Mucosa of rectum (tissue), 2 donors: ENCODE measurements around the gene CTNNA1.
"Not testable (repeated sequence)": the region's sequence is repeated elsewhere in the genome, so short reads cannot be mapped to it uniquely, and the experiment has no call there.

Source experiments
- H3K27ac ChIP-seq, 2 donors: one replicate each; pipeline ENCODE4 v1.7.0; 2013; ENCODE audit warnings: inconsistent platforms in 2 of 2, low read depth in 2 of 2, low read length in 2 of 2
- H3K27me3 ChIP-seq, 2 donors: one replicate each; pipeline ENCODE4 v1.7.0; 2013; ENCODE audit warnings: low read length in 2 of 2; ENCODE audit not compliant: control insufficient read depth in 2 of 2, insufficient read depth in 2 of 2
- H3K36me3 ChIP-seq, 2 donors: one replicate each; pipeline ENCODE4 v1.7.0; 2013; ENCODE audit warnings: low read length in 2 of 2; ENCODE audit not compliant: control insufficient read depth in 2 of 2, insufficient read depth in 2 of 2
- H3K4me1 ChIP-seq, 2 donors: one replicate each; pipeline ENCODE4 v1.7.0; 2013; ENCODE audit warnings: low read length in 2 of 2, mild to moderate bottlenecking in 1 of 2; ENCODE audit not compliant: control insufficient read depth in 2 of 2, insufficient read depth in 2 of 2
- H3K4me3 ChIP-seq, 2 donors: one replicate each; pipeline ENCODE4 v1.7.0; 2013; ENCODE audit warnings: low read length in 2 of 2
- H3K9ac ChIP-seq, 2 donors: one replicate each; pipeline ENCODE4 v1.7.0; 2013; ENCODE audit warnings: low read length in 2 of 2, low read depth in 1 of 2, mild to moderate bottlenecking in 1 of 2
- H3K9me3 ChIP-seq, 2 donors: one replicate each; pipeline ENCODE4 v1.7.0; 2013; ENCODE audit warnings: low read length in 2 of 2; ENCODE audit not compliant: control insufficient read depth in 2 of 2
- donor health status: healthy.
- donor health status: Normal muscosa, but diverticular disease.

Gene CTNNA1

GRCh38 chr5:138712324-138712723 lies 40.9 kb upstream of the CTNNA1 start:
- Histone ChIP-seq H3K27ac (no peak overlapping the region), H3K9me3 (no peaks in the 10 kb centered on the region), H3K9ac (no peak overlapping the region), H3K4me3 (no peak overlapping the region), H3K36me3 (no peaks in the 10 kb centered on the region), H3K4me1 (no peaks in the 10 kb centered on the region), H3K27me3 (no peaks in the 10 kb centered on the region)

- H3K27ac ChIP-seq: no peak overlapping the region
- H3K4me1 ChIP-seq: no peaks in the 10 kb centered on the region
- H3K9ac ChIP-seq: no peak overlapping the region
- no peaks in the 10 kb centered on the region for H3K36me3 ChIP-seq
- H3K4me3 ChIP-seq: no peak overlapping the region
- no peaks in the 10 kb centered on the region for H3K27me3 ChIP-seq
- H3K9me3 ChIP-seq: no peaks in the 10 kb centered on the region
These were observed 40.4 kb upstream of the CTNNA1 start for GRCh38 chr5:138712791-138713190.

GRCh38 chr5:138713247-138713646 lies 40.0 kb upstream of the CTNNA1 start:
- Histone ChIP-seq H3K9ac (no peak overlapping the region), H3K27ac (no peak overlapping the region), H3K4me3 (no peak overlapping the region), H3K27me3 (no peaks in the 10 kb centered on the region), H3K9me3 (no peaks in the 10 kb centered on the region), H3K36me3 (no peaks in the 10 kb centered on the region), H3K4me1 (no peaks in the 10 kb centered on the region)

GRCh38 chr5:138714694-138715093 lies 38.5 kb upstream of the CTNNA1 start:
- Histone ChIP-seq H3K36me3 (no peaks in the 10 kb centered on the region), H3K4me1 (no peaks in the 10 kb centered on the region), H3K27ac (no peak overlapping the region), H3K9me3 (no peaks in the 10 kb centered on the region), H3K9ac (no peak overlapping the region), H3K4me3 (no peak overlapping the region), H3K27me3 (no peaks in the 10 kb centered on the region)

- not testable (repeated sequence) for H3K36me3 ChIP-seq, H3K9ac ChIP-seq, H3K4me3 ChIP-seq, H3K4me1 ChIP-seq, H3K27ac ChIP-seq, H3K27me3 ChIP-seq, H3K9me3 ChIP-seq
These were observed 37.2 kb upstream of the CTNNA1 start for GRCh38 chr5:138715931-138716432.

- H3K27me3 ChIP-seq: no peaks in the 10 kb centered on the region
- no peaks in the 10 kb centered on the region for H3K4me1 ChIP-seq
These were observed 36.7 kb upstream of the CTNNA1 start for GRCh38 chr5:138716456-138716924.

GRCh38 chr5:138717399-138717798 lies 35.8 kb upstream of the CTNNA1 start:
- no peaks in the 10 kb centered on the region for H3K36me3 ChIP-seq

More at GRCh38 chr5:138716456-138716924, 36.7 kb upstream of the CTNNA1 start:
- H3K36me3 ChIP-seq: no peaks in the 10 kb centered on the region
- no peak overlapping the region for H3K4me3 ChIP-seq
- H3K27ac ChIP-seq: no peak overlapping the region
- no peaks in the 10 kb centered on the region for H3K9me3 ChIP-seq
- no peak overlapping the region for H3K9ac ChIP-seq

GRCh38 chr5:138719811-138720210 lies 33.4 kb upstream of the CTNNA1 start:
- H3K9ac ChIP-seq: no peak overlapping the region
- no peaks in the 10 kb centered on the region for H3K4me1 ChIP-seq
- H3K9me3 ChIP-seq: no peaks in the 10 kb centered on the region
- no peak overlapping the region for H3K27ac ChIP-seq
- H3K4me3 ChIP-seq: no peak overlapping the region
- H3K27me3 ChIP-seq: no peaks in the 10 kb centered on the region
- no peaks in the 10 kb centered on the region for H3K36me3 ChIP-seq

More at GRCh38 chr5:138717399-138717798, 35.8 kb upstream of the CTNNA1 start:
- Histone ChIP-seq H3K27me3 (no peaks in the 10 kb centered on the region), H3K9me3 (no peaks in the 10 kb centered on the region), H3K4me1 (no peaks in the 10 kb centered on the region), H3K4me3 (no peak overlapping the region), H3K9ac (no peak overlapping the region), H3K27ac (no peak overlapping the region)

GRCh38 chr5:138720840-138721239 lies 32.4 kb upstream of the CTNNA1 start:
- Histone ChIP-seq H3K36me3 (no peaks in the 10 kb centered on the region), H3K4me1 (peaks cover 0 to 4% of the 10 kb centered on the region in 2 donors), H3K27me3 (no peaks in the 10 kb centered on the region), H3K9ac (no peak overlapping the region), H3K27ac (no peak overlapping the region), H3K4me3 (no peak overlapping the region), H3K9me3 (no peaks in the 10 kb centered on the region)

- no peak overlapping the region for H3K27ac ChIP-seq
- H3K4me3 ChIP-seq: no peak overlapping the region
- H3K27me3 ChIP-seq: no peaks in the 10 kb centered on the region
- H3K9ac ChIP-seq: no peak overlapping the region
- peaks cover 0 to 4% of the 10 kb centered on the region in 2 donors for H3K4me1 ChIP-seq
- no peaks in the 10 kb centered on the region for H3K9me3 ChIP-seq
- H3K36me3 ChIP-seq: no peaks in the 10 kb centered on the region
These were observed 31.2 kb upstream of the CTNNA1 start for GRCh38 chr5:138721979-138722378.
